Right hindlimb (tissue), 1 donor: Measurements from ENCODE around the gene SAMSN1.
A peak's percentile ranks its signal among the peaks of the same experiment; 100 is the strongest.

Experiments used
- DNase-seq: peaks from one replicate; pipeline ENCODE4 v3.0.0-alpha.2; 2018

SAMSN1 gene

GRCh38 chr21:14545906-14546480 is at the start of gene SAMSN1:
Gene SAMSN1, minus strand, starts transcription at chr21:14546315. Its CDS starts 54 bp downstream, at chr21:14546261.
- DNase-seq: no peak

GRCh38 chr21:14595449-14595848 is 49.3 kb upstream of the SAMSN1 start:
- no peak for DNase-seq

GRCh38 chr21:14594967-14595366 is 48.9 kb upstream of the SAMSN1 start:
- no peak for DNase-seq

- no peak for DNase-seq
Observed at GRCh38 chr21:14593230-14593629, 47.1 kb upstream of the SAMSN1 start.

GRCh38 chr21:14592296-14593000 is 46.3 kb upstream of the SAMSN1 start:
- no peak for DNase-seq

- peak; percentile 39 for DNase-seq
Observed at GRCh38 chr21:14591882-14592281, 45.8 kb upstream of the SAMSN1 start.

- no peak for DNase-seq
Observed at GRCh38 chr21:14591377-14591776, 45.3 kb upstream of the SAMSN1 start.

GRCh38 chr21:14589855-14590563 is 43.9 kb upstream of the SAMSN1 start:
- no peak for DNase-seq

GRCh38 chr21:14587266-14587665 is 41.2 kb upstream of the SAMSN1 start:
- no peak for DNase-seq

- DNase-seq: no peak
Observed at GRCh38 chr21:14585122-14585521, 39.0 kb upstream of the SAMSN1 start.

- no peak for DNase-seq
Observed at GRCh38 chr21:14584357-14585095, 38.4 kb upstream of the SAMSN1 start.

GRCh38 chr21:14583629-14584255 is 37.6 kb upstream of the SAMSN1 start:
- no peak for DNase-seq

- DNase-seq: no peak
Observed at GRCh38 chr21:14582934-14583628, 37.0 kb upstream of the SAMSN1 start.

- DNase-seq: no peak
Observed at GRCh38 chr21:14581902-14582457, 35.9 kb upstream of the SAMSN1 start.

GRCh38 chr21:14573244-14573643 is 27.1 kb upstream of the SAMSN1 start:
- no peak for DNase-seq

GRCh38 chr21:14572204-14572780 is 26.2 kb upstream of the SAMSN1 start:
- DNase-seq: no peak

GRCh38 chr21:14569868-14570267 is 23.8 kb upstream of the SAMSN1 start:
- DNase-seq: no peak

- DNase-seq: no peak
Observed at GRCh38 chr21:14569026-14569621, 23.0 kb upstream of the SAMSN1 start.

- no peak for DNase-seq
Observed at GRCh38 chr21:14567331-14568279, 21.5 kb upstream of the SAMSN1 start.

GRCh38 chr21:14566894-14567293 is 20.8 kb upstream of the SAMSN1 start:
- no peak for DNase-seq
